Measurements from ENCODE around the gene ZNF407.

Gene ZNF407

DNA sequence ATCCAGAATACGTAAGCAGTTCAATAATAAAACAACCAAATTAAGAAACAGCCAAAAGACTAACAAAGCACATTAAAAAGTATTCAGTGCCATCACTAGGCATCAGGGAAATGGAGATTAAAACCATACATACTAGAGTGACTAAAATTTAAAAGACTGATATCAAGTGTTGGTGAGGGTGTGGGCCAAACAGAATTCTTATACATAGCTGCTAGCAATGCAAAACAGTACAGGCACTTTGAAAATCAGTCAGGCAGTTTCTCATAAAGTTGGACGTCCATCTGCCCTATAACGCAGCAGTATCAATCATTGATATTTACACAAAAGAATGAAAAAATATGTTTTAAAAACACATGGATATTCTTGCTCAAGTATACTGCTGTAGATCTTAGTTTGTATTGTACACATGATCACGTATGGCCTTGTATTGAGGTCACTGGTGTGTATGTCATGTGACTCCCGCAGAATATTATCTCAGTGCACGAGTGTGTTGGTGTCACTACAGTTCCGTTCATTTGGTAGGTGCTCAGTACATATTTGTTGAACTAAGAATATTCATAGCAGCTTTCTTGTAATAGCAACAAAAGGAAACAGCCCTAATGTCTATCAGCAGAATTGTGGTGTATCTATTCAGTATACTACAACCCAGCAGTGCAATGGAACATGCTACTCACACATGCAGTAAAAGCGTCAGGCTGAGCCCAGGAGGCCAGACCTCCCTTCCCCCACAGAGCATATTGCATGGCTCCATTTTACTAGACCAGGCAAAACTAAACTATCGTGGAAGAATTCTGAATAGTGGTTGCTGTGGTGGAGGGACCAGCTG, 28.6 kb downstream of the ZNF407 start:
- peaks cover 21% of the 10 kb centered on the region for H3K4me1 Mint-ChIP-seq
- no peak overlapping the region for H3K27ac Mint-ChIP-seq
- no peak overlapping the region for H3K4me3 Mint-ChIP-seq
- H3K27me3 Mint-ChIP-seq (ENCODE audit: low read depth, poor library complexity): no peaks in the 10 kb centered on the region
- peaks cover 10% of the 10 kb centered on the region for H3K36me3 Mint-ChIP-seq (ENCODE audit: low read depth)
- H3K9me3 Mint-ChIP-seq: no peaks in the 10 kb centered on the region
- TF ChIP-seq, protein P1, sequence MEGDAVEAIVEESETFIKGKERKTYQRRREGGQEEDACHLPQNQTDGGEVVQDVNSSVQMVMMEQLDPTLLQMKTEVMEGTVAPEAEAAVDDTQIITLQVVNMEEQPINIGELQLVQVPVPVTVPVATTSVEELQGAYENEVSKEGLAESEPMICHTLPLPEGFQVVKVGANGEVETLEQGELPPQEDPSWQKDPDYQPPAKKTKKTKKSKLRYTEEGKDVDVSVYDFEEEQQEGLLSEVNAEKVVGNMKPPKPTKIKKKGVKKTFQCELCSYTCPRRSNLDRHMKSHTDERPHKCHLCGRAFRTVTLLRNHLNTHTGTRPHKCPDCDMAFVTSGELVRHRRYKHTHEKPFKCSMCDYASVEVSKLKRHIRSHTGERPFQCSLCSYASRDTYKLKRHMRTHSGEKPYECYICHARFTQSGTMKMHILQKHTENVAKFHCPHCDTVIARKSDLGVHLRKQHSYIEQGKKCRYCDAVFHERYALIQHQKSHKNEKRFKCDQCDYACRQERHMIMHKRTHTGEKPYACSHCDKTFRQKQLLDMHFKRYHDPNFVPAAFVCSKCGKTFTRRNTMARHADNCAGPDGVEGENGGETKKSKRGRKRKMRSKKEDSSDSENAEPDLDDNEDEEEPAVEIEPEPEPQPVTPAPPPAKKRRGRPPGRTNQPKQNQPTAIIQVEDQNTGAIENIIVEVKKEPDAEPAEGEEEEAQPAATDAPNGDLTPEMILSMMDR (IDR thresholded peaks at IDR 0.05): no peak
- DNase-seq: no peak

DNA sequence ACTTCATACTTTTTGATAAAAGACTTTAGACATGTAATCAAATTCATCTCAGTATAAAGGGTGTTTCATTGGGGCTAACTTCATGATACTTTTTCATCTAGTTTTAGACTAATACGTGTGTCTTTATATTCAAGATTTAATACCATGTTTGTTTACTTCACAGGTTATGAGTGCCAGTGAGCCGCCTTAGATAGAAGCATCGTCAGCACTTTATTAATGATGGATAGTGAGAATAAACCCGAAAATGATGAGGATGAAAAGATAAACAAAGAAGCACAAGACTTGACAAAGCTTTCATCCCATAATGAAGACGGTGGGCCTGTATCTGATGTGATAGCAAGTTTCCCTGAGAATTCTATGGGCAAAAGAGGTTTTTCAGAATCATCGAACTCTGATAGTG, 33.1 kb downstream of the ZNF407 start:
- Mint-ChIP-seq H3K9me3 (peaks cover 6% of the 10 kb centered on the region), H3K4me3 (no peak overlapping the region), H3K4me1 (peaks cover 62% of the 10 kb centered on the region), H3K36me3 (ENCODE audit: low read depth) (peaks cover 49% of the 10 kb centered on the region), H3K27ac (peak overlapping the region; percentile 61), H3K27me3 (ENCODE audit: low read depth, poor library complexity) (no peaks in the 10 kb centered on the region)
- TF ChIP-seq, protein P1 (IDR thresholded peaks at IDR 0.05): no peak
- no peak for DNase-seq

DNA sequence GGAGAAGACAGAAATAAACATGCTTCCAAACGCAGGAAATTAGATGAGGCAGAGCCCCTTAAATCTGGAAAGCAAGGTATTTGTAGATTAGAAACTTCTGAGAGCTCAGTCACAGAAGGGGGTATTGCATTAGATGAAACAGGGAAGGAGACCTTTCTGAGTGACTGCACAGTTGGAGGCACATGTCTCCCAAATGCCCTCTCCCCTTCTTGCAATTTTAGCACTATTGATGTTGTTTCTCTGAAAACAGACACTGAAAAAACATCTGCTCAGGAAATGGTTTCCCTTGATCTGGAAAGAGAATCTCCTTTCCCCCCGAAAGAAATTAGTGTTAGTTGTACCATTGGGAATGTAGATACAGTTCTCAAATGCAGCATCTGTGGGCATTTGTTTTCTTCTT, 33.5 kb downstream of the ZNF407 start:
- no peaks in the 10 kb centered on the region for H3K27me3 Mint-ChIP-seq (ENCODE audit: low read depth, poor library complexity)

DNA sequence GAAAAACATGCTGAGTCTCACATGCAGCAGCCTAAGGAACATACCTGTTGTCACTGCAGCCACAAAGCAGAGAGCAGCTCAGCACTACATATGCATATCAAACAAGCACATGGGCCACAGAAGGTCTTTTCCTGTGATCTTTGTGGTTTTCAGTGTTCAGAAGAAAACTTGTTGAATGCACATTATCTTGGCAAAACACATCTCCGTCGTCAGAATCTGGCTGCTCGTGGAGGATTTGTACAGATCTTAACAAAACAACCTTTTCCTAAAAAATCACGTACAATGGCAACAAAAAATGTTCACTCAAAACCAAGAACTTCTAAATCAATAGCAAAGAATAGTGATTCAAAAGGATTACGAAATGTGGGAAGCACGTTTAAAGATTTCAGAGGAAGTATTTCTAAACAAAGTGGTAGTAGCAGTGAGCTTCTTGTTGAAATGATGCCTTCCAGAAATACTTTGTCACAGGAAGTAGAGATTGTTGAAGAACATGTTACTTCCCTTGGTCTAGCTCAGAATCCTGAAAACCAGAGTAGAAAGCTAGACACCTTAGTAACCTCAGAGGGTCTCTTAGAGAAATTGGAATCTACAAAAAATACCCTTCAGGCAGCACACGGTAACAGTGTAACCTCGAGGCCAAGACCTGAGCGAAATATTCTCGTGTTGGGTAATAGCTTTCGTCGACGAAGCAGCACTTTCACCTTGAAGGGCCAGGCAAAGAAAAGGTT, 34.1 kb downstream of the ZNF407 start:
- peaks cover 49% of the 10 kb centered on the region for H3K36me3 Mint-ChIP-seq (ENCODE audit: low read depth)
- H3K4me3 Mint-ChIP-seq: no peak overlapping the region
- no peak for DNase-seq
- TF ChIP-seq, protein P1 (IDR thresholded peaks at IDR 0.05): no peak
- no peaks in the 10 kb centered on the region for H3K27me3 Mint-ChIP-seq (ENCODE audit: low read depth, poor library complexity)
- peaks cover 6% of the 10 kb centered on the region for H3K9me3 Mint-ChIP-seq
- peak overlapping the region; percentile 61 for H3K27ac Mint-ChIP-seq
- peaks cover 65% of the 10 kb centered on the region for H3K4me1 Mint-ChIP-seq

More for the DNA sequence above, 33.5 kb downstream of the ZNF407 start:
- Mint-ChIP-seq H3K4me1 (peaks cover 66% of the 10 kb centered on the region), H3K27ac (peak overlapping the region; percentile 61), H3K4me3 (no peak overlapping the region), H3K36me3 (ENCODE audit: low read depth) (peaks cover 49% of the 10 kb centered on the region), H3K9me3 (peaks cover 6% of the 10 kb centered on the region)
- DNase-seq: no peak
- TF ChIP-seq, protein P1 (IDR thresholded peaks at IDR 0.05): no peak

DNA sequence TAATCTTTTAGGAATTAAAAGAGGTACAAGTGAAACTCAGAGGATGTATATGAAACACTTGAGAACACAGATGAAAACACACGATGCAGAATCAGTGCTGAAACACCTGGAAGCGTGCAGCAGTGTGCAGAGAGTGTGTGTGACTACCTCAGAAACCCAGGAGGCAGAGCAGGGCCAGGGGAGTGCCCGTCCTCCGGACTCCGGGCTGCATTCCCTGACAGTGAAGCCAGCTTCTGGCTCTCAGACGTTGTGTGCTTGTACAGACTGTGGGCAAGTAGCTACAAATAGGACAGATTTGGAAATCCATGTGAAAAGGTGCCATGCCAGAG, 34.6 kb downstream of the ZNF407 start:
- Mint-ChIP-seq H3K4me3 (no peak overlapping the region), H3K27ac (peak overlapping the region; percentile 61), H3K9me3 (peaks cover 6% of the 10 kb centered on the region), H3K27me3 (ENCODE audit: low read depth, poor library complexity) (no peaks in the 10 kb centered on the region), H3K36me3 (ENCODE audit: low read depth) (peaks cover 49% of the 10 kb centered on the region), H3K4me1 (peaks cover 59% of the 10 kb centered on the region)
- TF ChIP-seq, protein P1 (IDR thresholded peaks at IDR 0.05): no peak
- DNase-seq: no peak
